BLaER1 (cell line): Measurements from ENCODE around the gene LRRC4C.

Experiments used
- H3K27ac ChIP-seq: shearing (Covaris generic); formaldehyde crosslinking; 2 replicates; pipeline ENCODE4 v1.8.1; 2022
- H3K27me3 ChIP-seq: shearing (Covaris generic); formaldehyde crosslinking; 2 replicates; pipeline ENCODE4 v1.8.1; 2022
- H3K36me3 ChIP-seq: shearing (Covaris generic); formaldehyde crosslinking; 2 replicates; pipeline ENCODE4 v1.8.1; 2022
- H3K4me1 ChIP-seq: shearing (Covaris generic); formaldehyde crosslinking; 2 replicates; pipeline ENCODE4 v1.8.1; 2022
- H3K4me2 ChIP-seq: shearing (Covaris generic); formaldehyde crosslinking; 2 replicates; pipeline ENCODE4 v1.8.1; 2022
- H3K4me3 ChIP-seq: shearing (Covaris generic); formaldehyde crosslinking; 2 replicates; pipeline ENCODE4 v1.8.1; 2022
- H3K9ac ChIP-seq: shearing (Covaris generic); formaldehyde crosslinking; 2 replicates; pipeline ENCODE4 v1.8.1; 2022
- H3K9me3 ChIP-seq: shearing (Covaris generic); formaldehyde crosslinking; 2 replicates; pipeline ENCODE4 v1.8.1; 2022
- H4K20me1 ChIP-seq: shearing (Covaris generic); formaldehyde crosslinking; 2 replicates; pipeline ENCODE4 v1.8.1; 2022
- Cebpa-rat ChIP-seq: shearing (Covaris generic); IDR thresholded peaks from 2 replicates; pipeline ENCODE4 v1.8.1; 2022

Gene LRRC4C

DNA sequence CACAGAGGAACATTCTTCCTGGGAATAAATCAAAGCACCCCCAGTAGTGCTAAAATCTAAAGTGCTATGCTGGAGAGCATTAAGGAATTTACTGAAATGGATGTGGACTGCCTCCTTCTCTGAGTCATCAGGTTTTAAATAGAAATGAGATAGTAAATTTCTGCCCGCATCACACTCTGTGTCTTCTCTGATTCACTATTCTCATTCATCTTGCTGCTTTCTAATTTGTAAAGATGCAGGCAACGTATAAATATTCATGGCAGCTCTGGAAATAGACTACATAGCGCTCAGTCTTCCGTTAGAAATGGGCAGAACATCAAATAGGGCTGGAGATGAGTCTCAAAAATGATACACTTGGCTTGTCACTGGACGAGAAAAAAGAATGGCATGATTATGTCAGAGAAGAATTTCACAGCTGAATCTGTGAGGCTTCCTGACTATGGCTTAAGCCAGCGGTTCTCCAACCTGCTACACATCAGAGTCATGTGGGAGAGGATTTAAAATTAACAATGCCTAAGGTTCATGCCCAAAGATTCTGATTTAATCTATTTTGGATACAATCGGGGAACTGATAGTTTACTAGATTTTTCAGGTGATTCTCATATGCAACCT, 178.2 kb downstream of the LRRC4C start:
- Histone ChIP-seq H3K27ac (no peak overlapping the region), H3K9ac (no peak overlapping the region), H3K4me1 (no peaks in the 10 kb centered on the region), H3K4me3 (no peak overlapping the region), H4K20me1 (no peaks in the 10 kb centered on the region), H3K36me3 (no peaks in the 10 kb centered on the region), H3K27me3 (no peaks in the 10 kb centered on the region), H3K4me2 (no peak overlapping the region), H3K9me3 (no peaks in the 10 kb centered on the region)
- no peak for TF ChIP-seq Cebpa-rat

DNA sequence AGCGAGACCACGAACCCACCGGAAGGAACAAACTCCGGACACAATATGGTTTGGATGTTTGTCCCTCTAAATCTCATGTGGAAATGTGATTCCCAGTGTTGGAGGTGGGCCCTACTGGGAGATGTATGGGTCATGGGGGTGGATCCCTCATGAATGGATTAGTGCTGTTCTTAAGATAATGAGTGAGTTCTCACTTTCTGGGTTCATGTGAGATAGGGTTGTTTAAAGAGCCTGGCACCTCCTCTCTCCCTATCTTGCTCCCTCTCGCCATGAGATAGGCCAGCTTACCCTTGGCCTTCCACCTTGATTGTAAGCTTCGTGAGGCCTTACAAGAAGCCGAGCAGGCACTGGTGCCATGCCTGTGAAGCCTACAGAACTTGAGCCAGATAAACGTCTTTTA, 184.6 kb downstream of the LRRC4C start:
- Histone ChIP-seq H3K4me2 (no peak overlapping the region), H3K4me3 (no peak overlapping the region), H3K4me1 (no peaks in the 10 kb centered on the region), H3K27me3 (no peaks in the 10 kb centered on the region), H3K9ac (no peak overlapping the region), H3K36me3 (no peaks in the 10 kb centered on the region), H4K20me1 (no peaks in the 10 kb centered on the region), H3K27ac (no peak overlapping the region), H3K9me3 (no peaks in the 10 kb centered on the region)
- TF ChIP-seq Cebpa-rat: no peak

DNA sequence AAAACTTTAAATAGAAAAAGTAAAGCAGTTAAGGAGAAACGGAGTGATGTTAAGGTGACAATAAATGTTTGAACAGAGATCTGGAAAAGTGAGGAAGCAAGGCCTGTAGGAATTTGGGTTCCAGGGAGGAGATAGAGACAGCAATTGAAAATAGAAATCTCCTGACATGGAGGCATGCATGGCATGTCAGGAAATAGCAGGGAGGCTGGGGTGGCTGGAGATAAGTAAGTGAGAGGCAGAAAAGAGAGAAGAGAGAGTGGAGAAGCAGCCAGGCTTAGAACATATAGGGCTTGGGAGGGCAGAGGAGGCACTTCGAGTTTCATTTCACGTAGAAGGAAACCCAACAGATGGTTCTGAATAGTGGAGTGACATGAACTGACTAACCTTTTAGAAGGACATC, 185.5 kb downstream of the LRRC4C start:
- Histone ChIP-seq H3K27me3 (no peaks in the 10 kb centered on the region), H4K20me1 (no peaks in the 10 kb centered on the region), H3K4me3 (no peak overlapping the region), H3K4me1 (no peaks in the 10 kb centered on the region), H3K9me3 (no peaks in the 10 kb centered on the region), H3K9ac (no peak overlapping the region), H3K4me2 (no peak overlapping the region), H3K27ac (no peak overlapping the region), H3K36me3 (no peaks in the 10 kb centered on the region)
- TF ChIP-seq Cebpa-rat: no peak

DNA sequence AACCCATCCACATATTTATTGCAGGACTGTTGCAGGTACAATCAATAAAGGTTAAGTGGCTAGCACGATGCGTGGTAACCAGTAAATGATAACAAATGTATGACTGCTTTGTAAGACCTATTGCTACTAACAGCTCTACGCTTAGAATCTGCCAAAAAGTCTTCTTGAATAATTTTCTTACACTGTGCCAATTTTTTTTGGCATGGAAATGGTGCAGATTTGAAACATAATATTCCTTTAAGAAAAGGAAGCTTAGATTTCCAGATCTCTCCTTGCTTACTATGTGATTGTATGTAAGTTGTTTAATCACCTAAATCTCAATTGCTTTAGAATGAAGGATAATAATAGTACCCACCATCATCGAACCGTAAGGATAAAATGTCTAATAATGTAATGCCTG, 192.0 kb downstream of the LRRC4C start:
- Histone ChIP-seq H3K9me3 (no peaks in the 10 kb centered on the region), H3K27me3 (no peaks in the 10 kb centered on the region), H3K4me3 (no peak overlapping the region), H3K27ac (no peak overlapping the region), H4K20me1 (no peaks in the 10 kb centered on the region), H3K36me3 (no peaks in the 10 kb centered on the region), H3K9ac (no peak overlapping the region), H3K4me2 (no peak overlapping the region), H3K4me1 (no peaks in the 10 kb centered on the region)
- TF ChIP-seq Cebpa-rat: no peak

DNA sequence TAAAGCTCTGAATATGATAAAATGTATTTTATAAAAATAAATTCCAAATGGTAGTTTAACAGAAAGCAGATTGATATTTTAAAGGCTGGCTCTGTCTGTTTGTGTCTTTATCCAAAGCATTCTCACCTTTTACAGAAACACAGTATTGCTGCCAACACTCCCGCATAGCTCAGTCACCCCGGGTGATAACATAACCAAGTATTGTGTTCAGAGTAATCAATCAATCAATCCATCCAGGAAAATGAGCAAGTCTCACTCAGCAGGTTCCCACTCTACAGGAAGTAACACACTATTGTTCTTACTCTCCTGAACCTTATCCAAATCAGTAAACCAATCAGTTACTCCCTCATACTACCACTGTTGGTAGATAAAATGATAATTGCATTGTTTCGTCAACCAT, 203.4 kb downstream of the LRRC4C start:
- Histone ChIP-seq H3K9me3 (no peaks in the 10 kb centered on the region), H3K9ac (no peak overlapping the region), H3K4me2 (no peak overlapping the region), H4K20me1 (no peaks in the 10 kb centered on the region), H3K4me3 (no peak overlapping the region), H3K27me3 (no peaks in the 10 kb centered on the region), H3K27ac (no peak overlapping the region), H3K4me1 (no peaks in the 10 kb centered on the region), H3K36me3 (no peaks in the 10 kb centered on the region)
- no peak for TF ChIP-seq Cebpa-rat

DNA sequence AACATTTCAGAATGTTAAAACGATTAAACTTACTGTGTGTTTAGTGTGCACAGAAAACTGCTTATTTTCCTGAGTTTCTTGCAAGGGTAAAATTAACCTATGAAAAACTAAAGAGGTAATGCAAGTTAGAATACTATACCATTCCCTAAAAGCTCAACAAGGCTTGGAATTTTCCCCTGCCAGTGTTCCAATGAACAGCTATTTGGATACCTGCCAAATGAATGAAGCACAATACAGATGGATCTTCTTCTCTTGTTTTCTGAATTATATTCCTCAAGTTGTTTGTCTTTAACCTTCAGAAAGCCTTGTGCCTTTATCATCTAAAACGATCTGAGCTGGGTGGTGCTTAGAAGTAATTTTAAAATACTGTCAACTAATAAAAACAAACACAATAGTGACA, 204.5 kb downstream of the LRRC4C start:
- Histone ChIP-seq H3K27me3 (no peaks in the 10 kb centered on the region), H3K9me3 (no peaks in the 10 kb centered on the region), H3K27ac (no peak overlapping the region), H3K4me2 (no peak overlapping the region), H3K36me3 (no peaks in the 10 kb centered on the region), H4K20me1 (no peaks in the 10 kb centered on the region), H3K4me3 (no peak overlapping the region), H3K4me1 (no peaks in the 10 kb centered on the region), H3K9ac (no peak overlapping the region)
- no peak for TF ChIP-seq Cebpa-rat

DNA sequence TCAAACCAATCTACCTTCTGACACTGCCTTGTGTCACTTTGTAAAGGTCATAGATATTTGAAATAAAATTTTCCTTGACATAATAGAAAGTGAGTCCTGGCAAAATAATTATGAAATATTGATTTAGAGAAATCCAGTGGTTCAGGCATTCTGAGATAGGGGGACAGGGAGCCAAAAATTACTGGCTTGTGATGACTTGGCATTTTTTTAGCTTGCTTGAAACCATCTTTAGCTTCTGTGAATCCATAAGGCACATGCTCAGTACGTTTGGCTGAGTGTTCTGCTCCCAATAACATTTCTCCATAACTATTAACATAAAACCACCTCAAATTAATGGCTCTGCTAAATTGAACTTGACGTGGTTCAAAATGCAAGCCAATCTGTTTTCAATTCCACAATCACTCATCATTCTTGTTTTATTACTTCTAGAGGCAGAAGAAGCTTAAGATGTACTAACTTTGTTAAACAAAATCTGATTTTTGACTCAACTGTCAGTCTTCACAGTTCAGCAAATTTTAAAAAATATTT, 209.0 kb downstream of the LRRC4C start:
- Histone ChIP-seq H3K27ac (no peak overlapping the region), H3K27me3 (no peaks in the 10 kb centered on the region), H3K9me3 (no peaks in the 10 kb centered on the region), H3K9ac (no peak overlapping the region), H3K4me1 (no peaks in the 10 kb centered on the region), H3K4me2 (no peak overlapping the region), H3K36me3 (no peaks in the 10 kb centered on the region), H3K4me3 (no peak overlapping the region), H4K20me1 (no peaks in the 10 kb centered on the region)
- TF ChIP-seq Cebpa-rat: no peak

DNA sequence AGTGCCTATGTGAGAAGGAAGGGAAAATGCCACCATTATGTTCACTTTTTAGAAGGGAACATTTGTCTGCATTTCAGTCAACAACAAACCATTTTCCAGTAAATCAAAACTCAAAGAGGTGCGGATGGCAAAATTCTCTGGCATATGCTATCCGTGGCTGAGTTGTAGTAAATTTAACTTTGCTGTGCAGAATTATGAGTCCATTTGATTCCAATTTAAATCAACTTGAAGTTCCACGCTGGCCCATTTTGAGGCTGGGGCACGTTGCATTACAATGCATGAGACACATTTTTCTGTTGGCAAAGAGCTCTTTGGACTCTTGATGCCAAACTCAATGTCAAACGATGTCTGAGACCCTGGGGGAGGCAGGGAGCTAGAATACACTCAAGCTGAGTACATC, 211.8 kb downstream of the LRRC4C start:
- no peaks in the 10 kb centered on the region for H3K9me3 ChIP-seq
- H3K4me1 ChIP-seq: no peaks in the 10 kb centered on the region
- H3K9ac ChIP-seq: no peak overlapping the region
- no peak overlapping the region for H3K4me3 ChIP-seq
- no peak overlapping the region for H3K4me2 ChIP-seq
- no peaks in the 10 kb centered on the region for H3K36me3 ChIP-seq
- no peak for TF ChIP-seq Cebpa-rat
- no peaks in the 10 kb centered on the region for H4K20me1 ChIP-seq
- no peak overlapping the region for H3K27ac ChIP-seq
- no peaks in the 10 kb centered on the region for H3K27me3 ChIP-seq

DNA sequence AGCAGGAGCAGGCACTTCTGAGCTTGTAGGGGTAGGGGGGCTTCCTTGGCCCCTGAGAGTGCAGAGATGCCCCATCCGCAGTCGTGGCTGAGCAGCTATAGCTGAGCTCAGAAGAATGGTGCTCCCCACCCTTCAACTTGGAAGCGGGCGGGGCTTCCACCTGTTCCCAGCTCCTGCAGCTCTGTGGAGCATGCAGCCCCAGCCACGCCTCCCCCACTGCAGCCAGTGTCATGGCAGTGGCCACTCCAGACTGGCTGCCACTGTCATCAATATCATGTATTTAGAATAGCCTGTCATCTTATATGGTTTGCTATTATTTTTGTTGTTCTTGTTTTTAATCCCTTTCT, 213.1 kb downstream of the LRRC4C start:
- no peak overlapping the region for H3K4me3 ChIP-seq
- no peaks in the 10 kb centered on the region for H3K9me3 ChIP-seq
- H3K9ac ChIP-seq: no peak overlapping the region
- H3K36me3 ChIP-seq: no peaks in the 10 kb centered on the region
- no peaks in the 10 kb centered on the region for H4K20me1 ChIP-seq
- no peak overlapping the region for H3K4me2 ChIP-seq
- TF ChIP-seq Cebpa-rat: no peak
- no peaks in the 10 kb centered on the region for H3K4me1 ChIP-seq
- no peak overlapping the region for H3K27ac ChIP-seq
- H3K27me3 ChIP-seq: no peaks in the 10 kb centered on the region

DNA sequence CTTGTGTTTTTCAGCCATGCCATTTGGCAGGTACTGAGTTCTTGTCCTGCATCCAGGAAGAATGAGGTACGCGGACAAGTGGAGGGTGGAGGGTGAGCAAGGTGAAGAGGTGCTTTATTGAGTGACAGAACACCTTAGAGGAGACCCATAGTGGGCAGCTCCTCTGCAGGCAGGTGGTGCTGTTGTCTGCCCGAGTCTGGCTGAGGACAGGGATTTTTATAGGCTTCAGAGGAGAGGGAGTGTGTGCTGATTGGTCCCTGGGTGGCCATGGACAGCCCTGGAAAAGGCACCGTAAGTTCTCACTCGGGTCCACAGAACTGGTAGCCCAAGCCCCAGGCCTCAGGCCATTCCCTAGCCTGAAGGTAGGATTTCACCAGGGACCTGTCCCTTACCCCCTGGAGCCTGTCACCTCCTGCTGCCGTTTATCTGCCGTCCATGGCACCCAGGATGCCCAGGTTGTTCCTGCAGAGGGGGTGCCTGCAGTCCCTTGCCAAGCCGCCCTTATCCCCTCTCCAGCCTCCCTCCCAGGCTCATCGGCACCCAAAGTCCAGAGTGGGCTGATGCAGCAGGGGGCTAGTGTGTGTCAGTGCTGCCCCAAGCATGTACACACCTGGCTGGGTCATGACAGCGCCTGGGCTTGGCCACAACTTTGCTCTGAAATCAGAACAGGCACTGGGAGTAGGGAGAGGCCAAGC, 213.6 kb downstream of the LRRC4C start:
- Histone ChIP-seq H3K9ac (no peak overlapping the region), H4K20me1 (no peaks in the 10 kb centered on the region), H3K4me2 (no peak overlapping the region), H3K4me3 (no peak overlapping the region), H3K36me3 (no peaks in the 10 kb centered on the region), H3K9me3 (no peaks in the 10 kb centered on the region), H3K27me3 (no peaks in the 10 kb centered on the region), H3K4me1 (no peaks in the 10 kb centered on the region), H3K27ac (no peak overlapping the region)
- TF ChIP-seq Cebpa-rat: no peak
